PC-3 (cell line): ENCODE data around the gene MED15. TPM values are rescaled to one million over a fixed set of nuclear protein-coding genes. Genes with fewer than 3 reads are reported as not detected.

ENCODE experiments used
- ATAC-seq: fragments of 200-7000 bp; cut with Tn5 transposase; 2 replicates; pipeline ENCODE4 v1.9.1; 2020; ENCODE audit warnings: mild to moderate bottlenecking, moderate library complexity
- BruUV-seq: library from RNA; stranded (reverse); fragments of 400-500 nt; replicated peaks from 2 replicates; lab custom pipeline; 2021; lab: Mats Ljungman, UMichigan
- CTCF ChIA-PET: fragments of 300-600 bp; sonication (Branson Sonifier 250); formaldehyde crosslinking; loops from one replicate; lab custom pipeline; 2022; ENCODE audit warnings: antibody characterized with exemption; lab: Charles Lee
- POLR2A ChIA-PET: fragments of 300-600 bp; sonication (Branson Sonifier 250); formaldehyde crosslinking; loops from one replicate; lab custom pipeline; 2022; ENCODE audit warnings: antibody characterized with exemption; ENCODE audit not compliant: unreplicated experiment; lab: Charles Lee
- DNase-seq: peaks from one replicate; pipeline ENCODE4 v3.0.0-alpha.2; 2015
- H2AFZ ChIP-seq: fragments of 300-600 bp; sonication (generic); 2 replicates; pipeline ENCODE4 v1.6.0; 2016; ENCODE audit warnings: antibody characterized with exemption, low read length
- H3F3A ChIP-seq: fragments of 300-600 bp; sonication (generic); one replicate; pipeline ENCODE4 v1.6.0; 2017; ENCODE audit warnings: antibody characterized with exemption, low read length, control low read depth, mild to moderate bottlenecking; ENCODE audit not compliant: unreplicated experiment
- H3K27ac ChIP-seq: fragments of 300-600 bp; sonication (generic); 2 replicates; pipeline ENCODE4 v1.5.1; 2016; ENCODE audit warnings: mild to moderate bottlenecking, low read length
- H3K27me3 ChIP-seq: fragments of 300-600 bp; sonication (generic); 2 replicates; pipeline ENCODE4 v1.6.1; 2016; ENCODE audit warnings: low read length, mixed read lengths
- H3K36me3 ChIP-seq: fragments of 300-600 bp; sonication (generic); 2 replicates; pipeline ENCODE4 v1.6.1; 2016; ENCODE audit warnings: low read depth, mixed run types, low read length, mixed read lengths
- H3K4me1 ChIP-seq: fragments of 300-600 bp; sonication (generic); 2 replicates; pipeline ENCODE4 v1.5.1; 2016; ENCODE audit warnings: low read length; ENCODE audit not compliant: insufficient read depth
- H3K4me2 ChIP-seq: fragments of 300-600 bp; sonication (generic); 2 replicates; pipeline ENCODE4 v1.6.0; 2016; ENCODE audit warnings: low read length
- H3K4me3 ChIP-seq: fragments of 300-600 bp; sonication (generic); 2 replicates; pipeline ENCODE4 v1.5.1; 2016; ENCODE audit warnings: mild to moderate bottlenecking, low read length, mixed read lengths
- H3K79me2 ChIP-seq: fragments of 300-600 bp; sonication (generic); 2 replicates; pipeline ENCODE4 v1.6.1; 2017; ENCODE audit warnings: low read length, mixed read lengths
- H3K9ac ChIP-seq: fragments of 300-600 bp; sonication (generic); 2 replicates; pipeline ENCODE4 v1.6.0; 2016; ENCODE audit warnings: mild to moderate bottlenecking, low read length
- H3K9me2 ChIP-seq: fragments of 300-600 bp; sonication (generic); replicated peaks from 2 replicates; pipeline ENCODE4 v1.6.1; 2016; ENCODE audit warnings: mixed run types, low read length, mixed read lengths
- H3K9me3 ChIP-seq: fragments of 300-600 bp; sonication (generic); 2 replicates; pipeline ENCODE4 v1.6.1; 2016; ENCODE audit warnings: low read length, mixed read lengths
- H4K20me1 ChIP-seq: fragments of 300-600 bp; sonication (generic); 2 replicates; pipeline ENCODE4 v1.6.1; 2016; ENCODE audit warnings: low read length, mixed read lengths
- CTCF ChIP-seq: fragments of 300-600 bp; sonication (generic); conservative IDR thresholded peaks from 2 replicates; pipeline ENCODE4 v1.5.1; 2017; ENCODE audit warnings: antibody characterized with exemption, low read depth, mild to moderate bottlenecking, low read length
- EZH2 ChIP-seq: fragments of 300-600 bp; sonication (generic); IDR thresholded peaks from one replicate; pipeline ENCODE4 v1.6.1; 2017; ENCODE audit warnings: antibody characterized with exemption, mild to moderate bottlenecking, low read length; ENCODE audit not compliant: unreplicated experiment
- EZH2phosphoT487 ChIP-seq: fragments of 300-600 bp; sonication (generic); IDR thresholded peaks from 2 replicates; pipeline ENCODE4 v1.6.1; 2018; ENCODE audit warnings: mild to moderate bottlenecking, antibody characterized with exemption, low read length, borderline replicate concordance
- intact Hi-C: fragments of 100-400 bp; cut with micrococcal nuclease; formaldehyde crosslinking; loops from 2 replicates; pipeline ENCODE4 v1.9.0; 2023
- total RNA-seq: library from RNA; depleted of rRNA; stranded (reverse); fragments of >200 nt; gene quantifications from 2 replicates; pipeline ENCODE4 v1.2.3, GENCODE V29; 2014

Gene MED15
- total RNA-seq, 1 experiment from 2014 or later: 55.9 TPM

GRCh38 chr22:20528405-20528978, 21.1 kb downstream of the MED15 start:
- Histone ChIP-seq H3F3A (peaks cover 3% of the 10 kb centered on the region), H3K27me3 (no peaks in the 10 kb centered on the region), H3K9me2 (no peaks in the 10 kb centered on the region), H3K9me3 (no peaks in the 10 kb centered on the region), H3K9ac (no peak overlapping the region), H4K20me1 (peaks cover 12% of the 10 kb centered on the region; the same call in 1 of the 2 replicates), H2AFZ (no peak overlapping the region), H3K79me2 (peaks cover 84% of the 10 kb centered on the region), H3K4me2 (no peak overlapping the region), H3K27ac (no peak overlapping the region), H3K36me3 (peaks cover 14% of the 10 kb centered on the region), H3K4me3 (no peak overlapping the region), H3K4me1 (peaks cover 51% of the 10 kb centered on the region)
- no TSS peak for BruUV-seq
- DNase-seq: no peak
- ATAC-seq: no peak
- CTCF ChIA-PET: no interaction called here
- POLR2A ChIA-PET: no interaction called here
- TF ChIP-seq CTCF: no peak
- TF ChIP-seq EZH2phosphoT487: no peak
- TF ChIP-seq EZH2: no peak
- intact Hi-C loops: no loop called here

- H3K4me2 ChIP-seq: peak overlapping the region; percentile 65
- ATAC-seq (peak; percentile 77), DNase-seq (peak; percentile 85)
- BruUV-seq: TSS peak; percentile 95
- no peak overlapping the region for H2AFZ ChIP-seq
- peak overlapping the region; percentile 83 for H3K9ac ChIP-seq
- peaks cover 7% of the 10 kb centered on the region; the same call in 1 of the 2 replicates for H4K20me1 ChIP-seq
- no peaks in the 10 kb centered on the region for H3K9me3 ChIP-seq
- no peak for TF ChIP-seq EZH2
- peak; percentile 40 for TF ChIP-seq CTCF
- CTCF ChIA-PET: interaction anchor here (0.6 to 1.0 kb wide), 2 partner anchors 27 to 35 kb away, joined by 3 to 14 read pairs; no protein-coding TSS in a partner anchor
- POLR2A ChIA-PET: interaction anchor here (0.5 to 1.0 kb wide), 3 partner anchors 10 to 23 kb away, joined by 5 read pairs; partner anchors contain the start of gene MED15
- H3K27me3 ChIP-seq: no peaks in the 10 kb centered on the region
- H3K27ac ChIP-seq: peak overlapping the region; percentile 99
- peak overlapping the region; percentile 40; the same call in 1 of the 2 replicates for H3K4me3 ChIP-seq
- intact Hi-C loops: loop anchor here (2.0 to 5.0 kb wide), 2 partner anchors 16 to 33 kb away; partner anchors contain the start of gene KLHL22
- H3F3A ChIP-seq: peaks cover 3% of the 10 kb centered on the region
- no peaks in the 10 kb centered on the region for H3K9me2 ChIP-seq
- H3K79me2 ChIP-seq: peaks cover 83% of the 10 kb centered on the region
- peaks cover 44% of the 10 kb centered on the region for H3K4me1 ChIP-seq
- peaks cover 12% of the 10 kb centered on the region for H3K36me3 ChIP-seq
Observed at GRCh38 chr22:20530368-20531153, 23.2 kb downstream of the MED15 start.
